A549 treated with CORT108297 at 1 μM for 4 hours (cell line): ENCODE data around the gene OSER1. TPM values are rescaled to one million over a fixed set of nuclear protein-coding genes. Genes with fewer than 3 reads are reported as not detected.

Experiments used
- total RNA-seq: library from RNA; stranded (reverse); fragments of 200-300 nt; extraction: Qiagen RNA extraction; gene quantifications from 5 replicates; pipeline ENCODE4 v1.2.3, GENCODE V29; 2022

Gene OSER1
- 46.4 to 57.3 TPM (median 50.7 TPM) in 5 replicates for total RNA-seq

DNA sequence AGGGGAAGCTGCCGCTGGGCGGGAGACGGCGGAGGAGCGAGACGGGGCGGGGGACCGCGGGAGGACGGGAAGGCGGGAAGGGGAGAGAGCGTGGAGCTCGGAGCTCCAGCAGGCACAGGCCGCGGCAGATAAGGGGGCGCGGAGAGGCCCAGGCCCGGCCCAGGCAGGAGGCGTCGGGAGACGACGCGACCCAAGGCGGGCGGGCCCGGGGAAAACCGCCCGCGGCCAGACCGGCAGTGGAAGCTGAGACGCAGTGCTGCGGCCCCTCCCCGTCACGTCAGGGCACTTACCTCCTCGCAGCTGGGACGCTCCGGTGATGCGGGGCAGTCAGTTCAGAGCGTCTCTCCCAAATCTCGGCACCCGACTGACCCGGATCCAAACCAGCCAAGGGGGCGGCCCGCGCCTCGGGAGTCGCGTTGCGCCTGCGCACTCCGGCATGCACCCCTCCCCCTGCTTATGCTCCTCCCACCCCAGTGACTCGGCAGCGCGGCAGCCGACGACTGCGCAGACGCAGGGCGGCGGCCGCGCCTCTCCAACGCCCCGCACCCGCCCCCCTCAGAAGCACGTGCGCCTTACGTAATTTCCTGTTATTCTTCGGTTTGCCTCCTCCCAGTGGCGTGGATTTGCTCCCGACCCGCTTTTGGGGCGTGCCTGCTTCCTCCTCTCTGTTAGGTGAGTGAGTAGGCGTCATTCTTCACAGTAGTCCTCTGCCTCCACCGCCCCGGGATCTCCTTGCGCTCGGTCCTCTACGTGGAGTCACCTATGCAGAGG is at the start of gene OSER1:
Gene OSER1 (minus strand): TSS at position 366 of the 771 bp plus-strand sequence. CDS start 3,814 bp downstream, outside the sequence.

DNA sequence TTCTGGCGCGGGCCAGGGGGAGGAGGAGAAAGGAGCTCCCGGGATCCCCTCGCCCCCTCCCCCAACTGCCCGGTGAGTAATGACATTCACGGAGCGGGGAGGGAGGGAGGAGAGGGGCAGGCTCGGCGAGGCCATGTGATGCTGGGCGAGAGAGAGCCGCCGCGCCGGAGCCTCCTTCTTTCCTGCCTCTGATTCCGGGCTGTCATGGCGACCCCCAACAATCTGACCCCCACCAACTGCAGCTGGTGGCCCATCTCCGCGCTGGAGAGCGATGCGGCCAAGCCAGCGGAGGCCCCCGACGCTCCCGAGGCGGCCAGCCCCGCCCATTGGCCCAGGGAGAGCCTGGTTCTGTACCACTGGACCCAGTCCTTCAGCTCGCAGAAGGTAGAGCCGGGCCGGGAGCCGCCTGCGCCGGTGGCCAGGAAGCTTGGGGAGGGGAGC is 36.6 kb upstream of the OSER1 start, which contains the start of gene GDAP1L1:
Gene GDAP1L1 (plus strand): TSS at position 178 of the 441 bp plus-strand sequence. CDS start 27 bp downstream, at position 205.

GRCh38 chr20:44187054-44187771 is 23.4 kb downstream of the OSER1 start, which contains the start of gene JPH2:
JPH2 (minus strand) TSS chr20:44187188; CDS start chr20:44186705, 483 bp downstream.

Other genes with a start within 250 kb of the OSER1 start
- 1.1 to 1.8 TPM (median 1.5 TPM) in 5 replicates for gene JPH2, start 23.6 kb downstream of the OSER1 start, total RNA-seq
- 0.05 to 0.08 TPM in 2 of 5 replicates, not detected in the others for gene GDAP1L1, start 36.5 kb upstream of the OSER1 start, total RNA-seq
- 7.2 to 8.9 TPM (median 7.9 TPM) in 5 replicates for gene FITM2, start 100.4 kb upstream of the OSER1 start, total RNA-seq
- 0.20 to 0.62 TPM (median 0.25 TPM) in 4 of 5 replicates, not detected in the other for gene R3HDML, start 126.3 kb upstream of the OSER1 start, total RNA-seq
- gene HNF4A, start 144.9 kb upstream of the OSER1 start, total RNA-seq: 11.9 to 17.0 TPM (median 15.4 TPM) in 5 replicates